A549 (cell line): ENCODE measurements around the gene POLR3F.

ENCODE experiments used
- CHD4 ChIP-seq: fragments of 200-600 bp; sonication (generic); IDR thresholded peaks from 2 replicates; pipeline ENCODE4 v1.6.1; 2016; ENCODE audit warnings: antibody characterized with exemption, mild to moderate bottlenecking, borderline replicate concordance
- CTCF ChIP-seq: fragments of >200 bp; sonication (Bioruptor Twin); formaldehyde crosslinking; IDR thresholded peaks from 3 replicates; pipeline ENCODE4 v1.5.1; 2016
- E2F6 ChIP-seq: IDR thresholded peaks from 2 replicates; pipeline ENCODE4 v1.6.1; 2012; ENCODE audit warnings: low read depth, borderline replicate concordance
- EHMT2 ChIP-seq: fragments of 200-600 bp; sonication (generic); IDR thresholded peaks from 2 replicates; pipeline ENCODE4 v1.6.1; 2016; ENCODE audit warnings: antibody characterized with exemption, low read depth, mild to moderate bottlenecking, moderate library complexity
- EP300 ChIP-seq, 2 experiments: fragments of >200 bp; sonication (Bioruptor Twin); formaldehyde crosslinking; IDR thresholded peaks; 2 replicates in 1 of 2; 3 replicates in 1 of 2; pipeline ENCODE4 v1.6.1; 2016 to 2017
- MYC ChIP-seq: IDR thresholded peaks from 2 replicates; pipeline ENCODE4 v1.6.1; 2012; ENCODE audit warnings: mild to moderate bottlenecking, inconsistent platforms, low read length, improper control_type of control experiment, borderline replicate concordance
- NPAS2 ChIP-seq: fragments of 250-450 bp; sonication (Bioruptor Pico); IDR thresholded peaks from 2 replicates; pipeline ENCODE4 v1.8.0; 2022; ENCODE audit warnings: mild to moderate bottlenecking, moderate library complexity, borderline replicate concordance
- PHF8 ChIP-seq: fragments of 200-600 bp; sonication (generic); IDR thresholded peaks from 2 replicates; pipeline ENCODE4 v1.6.1; 2016; ENCODE audit warnings: low read depth, mild to moderate bottlenecking, antibody characterized with exemption, moderate library complexity, borderline replicate concordance
- POLR2A ChIP-seq: IDR thresholded peaks from 2 replicates; pipeline ENCODE4 v1.6.1; 2012; ENCODE audit warnings: mild to moderate bottlenecking, low read length
- POLR2AphosphoS2 ChIP-seq: conservative IDR thresholded peaks from 2 replicates; pipeline ENCODE4 v1.6.1; 2012; ENCODE audit warnings: low read length, improper control_type of control experiment, inconsistent platforms
- RAD21 ChIP-seq, 2 experiments: fragments of >200 bp in 1 of 2; sonication (Bioruptor Twin) in 1 of 2; formaldehyde crosslinking in 1 of 2; IDR thresholded peaks in 1 of 2; conservative IDR thresholded peaks in 1 of 2; 2 replicates in 1 of 2; 3 replicates in 1 of 2; pipeline ENCODE4 v1.6.1; 2012 to 2018; ENCODE audit warnings: inconsistent platforms in 1 of 2
- RFX5 ChIP-seq: fragments of 450-650 bp; IDR thresholded peaks from 2 replicates; pipeline ENCODE4 v1.7.1; 2014; ENCODE audit warnings: antibody characterized with exemption, mild to moderate bottlenecking, moderate library complexity
- SMC3 ChIP-seq: fragments of >200 bp; sonication (Bioruptor Twin); formaldehyde crosslinking; IDR thresholded peaks from 3 replicates; pipeline ENCODE4 v1.6.1; 2018; ENCODE audit warnings: inconsistent platforms
- USF2 ChIP-seq: fragments of 450-650 bp; IDR thresholded peaks from 2 replicates; pipeline ENCODE4 v1.6.1; 2014; ENCODE audit warnings: antibody characterized with exemption

GRCh38 chr20:18466894-18467730, at the start of gene POLR3F, which contains the start of gene DZANK1:
- TF ChIP-seq E2F6 (no peak), RAD21 (conservative IDR thresholded peaks at IDR 0.05 in 1 of 2, IDR thresholded peaks at IDR 0.05 in 1 of 2) (no peak), CTCF (no peak), POLR2A (peak; percentile 80), EHMT2 (no peak), USF2 (no peak), NPAS2 (no peak), POLR2AphosphoS2 (no peak), RFX5 (no peak), PHF8 (peak; percentile 95; the same call in 1 of the 2 replicates), SMC3 (no peak), MYC (peak; percentile 97), EP300 (IDR thresholded peaks at IDR 0.05) (no peak), CHD4 (no peak)
